ENCODE measurements around the gene TREX2. TPM values are rescaled to one million over a fixed set of nuclear protein-coding genes. Genes with fewer than 3 reads are reported as not detected.

TREX2 gene
- total RNA-seq, 1 experiment from 2014 or later: 1.1 TPM

GRCh38 chrX:153440556-153441135 is 5.2 kb downstream of the TREX2 start:
- Histone ChIP-seq H3K79me2 (ENCODE audit: insufficient read depth, low read length) (no peaks in the 10 kb centered on the region), H2AFZ (ENCODE audit: low read length) (no peak overlapping the region), H3K27ac (ENCODE audit: insufficient read length, low read depth, low read length) (no peak overlapping the region), H2BK20ac (ENCODE audit: low read depth, low read length, poor library complexity, severe bottlenecking) (no peak overlapping the region), H2BK5ac (ENCODE audit: insufficient read length, low read length) (no peak overlapping the region), H3K23me2 (ENCODE audit: insufficient read length, low read depth, low read length, poor library complexity, severe bottlenecking) (no peaks in the 10 kb centered on the region), H3K79me1 (ENCODE audit: insufficient read depth, low read depth, low read length, poor library complexity, severe bottlenecking) (no peaks in the 10 kb centered on the region), H3K4me1 (ENCODE audit: insufficient read depth, low read length) (no peaks in the 10 kb centered on the region), H4K8ac (replicated peaks; ENCODE audit: insufficient read length, low read depth, low read length) (no peak overlapping the region), H3K4ac (ENCODE audit: low read depth, low read length) (no peak overlapping the region), H3K27me3 (ENCODE audit: insufficient read depth, low read length) (no peaks in the 10 kb centered on the region), H3K23ac (ENCODE audit: insufficient read length, low read depth, low read length) (no peak overlapping the region), H2BK15ac (ENCODE audit: low read depth, low read length) (no peak overlapping the region), H3K9me3 (ENCODE audit: control insufficient read depth, low read depth, low read length) (peaks cover 18% of the 10 kb centered on the region), H2AK5ac (ENCODE audit: insufficient read length, low read length) (no peak overlapping the region), H3K56ac (ENCODE audit: insufficient read length, low read depth, low read length) (no peak overlapping the region), H4K5ac (ENCODE audit: insufficient read length, low read depth, low read length) (no peak overlapping the region), H4K20me1 (ENCODE audit: control insufficient read depth, insufficient read depth, insufficient read length) (no peaks in the 10 kb centered on the region), H3K4me2 (ENCODE audit: insufficient read depth, insufficient read length, low read length) (no peak overlapping the region), H3K9ac (ENCODE audit: extremely low read depth, insufficient read length, low read length) (no peak overlapping the region), H2BK120ac (ENCODE audit: low read depth, low read length, poor library complexity, severe bottlenecking) (no peak overlapping the region), H3K18ac (ENCODE audit: insufficient read length, low read depth, low read length) (no peak overlapping the region), H3K14ac (ENCODE audit: insufficient read depth, low read length) (no peak overlapping the region), H4K91ac (ENCODE audit: insufficient read length, low read depth, low read length) (no peak overlapping the region), H3T11ph (ENCODE audit: low read length) (no peak overlapping the region), H2BK12ac (ENCODE audit: insufficient read length, low read depth, low read length) (no peak overlapping the region)
- Mint-ChIP-seq H3K36me3 (ENCODE audit: insufficient read depth in 1 of 3, low read depth in 3 of 3) (no peaks in the 10 kb centered on the region), H3K9me3 (peaks cover 54 to 75% of the 10 kb centered on the region in 2 experiments), H3K4me3 (no peak overlapping the region), H3K27me3 (ENCODE audit: low read depth) (peaks cover 7% of the 10 kb centered on the region; the same call in 1 of the 2 replicates), H3K27ac (no peak overlapping the region), H3K4me1 (no peaks in the 10 kb centered on the region)
- DNase-seq: no peak
- no CpG with 5 or more reads among the region's 13 CpGs for WGBS (ENCODE audit: extremely low coverage, insufficient read length, low lambda C conversion rate)
- peak; percentile 12; the same call in 1 of the 3 replicates for TF ChIP-seq CTCF (conservative IDR thresholded peaks at IDR 0.05)

Data from H9 (cell line).